GM23338 (cell line): ENCODE measurements around the gene LILRB1.

Experiments
- CTCF ChIP-seq, 2 experiments: fragments of 200-600 bp in 1 of 2; sonication (generic) in 1 of 2; conservative IDR thresholded peaks; 2 replicates each; pipeline versions ENCODE4 v1.5.1 to v1.6.1; 2016 to 2017; ENCODE audit warnings: antibody characterized with exemption in 2 of 2, low read depth in 2 of 2, mild to moderate bottlenecking in 2 of 2, moderate library complexity in 1 of 2
- STAT1 ChIP-seq: IDR thresholded peaks from one replicate; pipeline ENCODE4 v1.6.1; 2016; ENCODE audit warnings: antibody characterized with exemption; ENCODE audit not compliant: unreplicated experiment

DNA sequence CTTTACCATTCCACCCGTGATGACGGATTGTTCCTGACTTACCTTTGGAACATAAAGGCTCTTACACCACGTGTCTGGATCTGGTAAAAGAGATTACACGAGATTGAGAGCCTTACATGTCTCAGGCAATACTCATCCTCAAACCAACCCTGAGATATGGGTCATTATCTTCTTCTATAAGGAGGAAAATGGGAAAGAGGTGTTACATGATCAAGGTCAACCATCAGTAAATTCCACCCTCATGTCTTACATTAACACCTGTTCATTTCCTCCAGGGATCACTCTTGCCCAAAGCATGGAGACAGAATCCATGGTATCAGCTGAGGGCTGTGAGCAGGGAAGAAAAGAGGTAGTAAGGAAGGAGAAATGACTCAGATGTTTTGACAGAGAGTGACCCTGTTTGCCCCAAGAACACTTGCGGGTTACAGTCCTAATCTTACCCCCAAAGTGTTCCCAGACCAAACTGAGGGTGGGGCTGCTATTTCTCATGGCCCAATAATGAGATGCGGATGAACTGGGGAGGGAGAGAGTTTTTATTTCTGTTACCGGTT lies 52.1 kb downstream of the LILRB1 start:
- no peak for TF ChIP-seq CTCF (conservative IDR thresholded peaks at IDR 0.05; ENCODE audit: low read depth in 2 of 2)
- no peak for TF ChIP-seq STAT1
